HepG2 (cell line): ENCODE measurements around the gene VCAM1.

Source experiments
- FOSL2 ChIP-seq: sonication (generic); formaldehyde crosslinking; IDR thresholded peaks from 2 replicates; pipeline ENCODE4 v1.4.0; 2020; ENCODE audit warnings: missing genetic modification reagents
- FOXA1 ChIP-seq, 2 experiments: fragments of 450-650 bp in 1 of 2; sonication (generic) in 1 of 2; formaldehyde crosslinking in 1 of 2; IDR thresholded peaks; 2 replicates each; pipeline versions ENCODE4 v1.4.0 to v1.6.1; 2016 to 2020; ENCODE audit warnings: missing genetic modification reagents in 1 of 2
- KLF12 ChIP-seq: sonication (generic); formaldehyde crosslinking; IDR thresholded peaks from 2 replicates; pipeline ENCODE4 v1.4.0; 2020; ENCODE audit warnings: missing genetic modification reagents, borderline replicate concordance
- ZBTB21 ChIP-seq: sonication (generic); formaldehyde crosslinking; IDR thresholded peaks from 2 replicates; pipeline ENCODE4 v1.4.0; 2020; ENCODE audit warnings: missing genetic modification reagents
- ZNF24 ChIP-seq: fragments of 450-650 bp; IDR thresholded peaks from 2 replicates; pipeline ENCODE4 v1.6.1; 2017; ENCODE audit warnings: antibody characterized with exemption, mild to moderate bottlenecking
- TF ChIP-seq, protein P1 (sequence below): sonication (generic); formaldehyde crosslinking; IDR thresholded peaks from 2 replicates; pipeline ENCODE4 v1.5.0; 2020; ENCODE audit warnings: mild to moderate bottlenecking, missing genetic modification reagents, moderate library complexity

DNA sequence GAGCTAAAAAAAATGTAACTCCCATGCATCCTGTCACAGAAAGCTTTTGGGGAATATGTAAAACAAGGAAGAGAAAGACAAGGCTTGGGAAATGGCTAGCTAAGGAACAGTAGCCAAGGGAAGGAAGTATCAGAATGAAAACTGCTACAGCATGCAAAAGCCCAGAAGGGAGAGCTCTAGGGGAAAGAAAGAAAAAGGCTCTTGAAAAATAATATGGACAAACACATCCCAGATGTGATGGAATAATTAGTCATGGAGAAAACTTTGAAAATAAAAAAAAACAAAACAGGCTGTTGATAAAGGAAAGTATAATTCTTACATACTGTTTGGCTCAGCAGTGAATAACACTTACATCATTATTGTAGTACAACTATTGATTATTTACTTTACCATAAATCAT is 47.9 kb upstream of the VCAM1 start:
- TF ChIP-seq KLF12: no peak
- no peak for TF ChIP-seq ZNF24
- no peak for TF ChIP-seq FOSL2 (CRISPR knock-in tag)
- TF ChIP-seq, protein P1, sequence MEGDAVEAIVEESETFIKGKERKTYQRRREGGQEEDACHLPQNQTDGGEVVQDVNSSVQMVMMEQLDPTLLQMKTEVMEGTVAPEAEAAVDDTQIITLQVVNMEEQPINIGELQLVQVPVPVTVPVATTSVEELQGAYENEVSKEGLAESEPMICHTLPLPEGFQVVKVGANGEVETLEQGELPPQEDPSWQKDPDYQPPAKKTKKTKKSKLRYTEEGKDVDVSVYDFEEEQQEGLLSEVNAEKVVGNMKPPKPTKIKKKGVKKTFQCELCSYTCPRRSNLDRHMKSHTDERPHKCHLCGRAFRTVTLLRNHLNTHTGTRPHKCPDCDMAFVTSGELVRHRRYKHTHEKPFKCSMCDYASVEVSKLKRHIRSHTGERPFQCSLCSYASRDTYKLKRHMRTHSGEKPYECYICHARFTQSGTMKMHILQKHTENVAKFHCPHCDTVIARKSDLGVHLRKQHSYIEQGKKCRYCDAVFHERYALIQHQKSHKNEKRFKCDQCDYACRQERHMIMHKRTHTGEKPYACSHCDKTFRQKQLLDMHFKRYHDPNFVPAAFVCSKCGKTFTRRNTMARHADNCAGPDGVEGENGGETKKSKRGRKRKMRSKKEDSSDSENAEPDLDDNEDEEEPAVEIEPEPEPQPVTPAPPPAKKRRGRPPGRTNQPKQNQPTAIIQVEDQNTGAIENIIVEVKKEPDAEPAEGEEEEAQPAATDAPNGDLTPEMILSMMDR (CRISPR knock-in tag): no peak
- no peak for TF ChIP-seq ZBTB21 (CRISPR knock-in tag)
- TF ChIP-seq FOXA1 (IDR thresholded peaks at IDR 0.05): no peak
- TF ChIP-seq FOXA1 (CRISPR knock-in tag; IDR thresholded peaks at IDR 0.05): no peak
